KG1 (cell line): ENCODE data around the gene WWTR1.

Experiments used
- DNase-seq: peaks from one replicate; lab custom pipeline; 2025; lab: John Stamatoyannopoulos, UW

WWTR1 gene

GRCh38 chr3:149534082-149534481 lies 123.7 kb downstream of the WWTR1 start:
- no peak for DNase-seq

DNA sequence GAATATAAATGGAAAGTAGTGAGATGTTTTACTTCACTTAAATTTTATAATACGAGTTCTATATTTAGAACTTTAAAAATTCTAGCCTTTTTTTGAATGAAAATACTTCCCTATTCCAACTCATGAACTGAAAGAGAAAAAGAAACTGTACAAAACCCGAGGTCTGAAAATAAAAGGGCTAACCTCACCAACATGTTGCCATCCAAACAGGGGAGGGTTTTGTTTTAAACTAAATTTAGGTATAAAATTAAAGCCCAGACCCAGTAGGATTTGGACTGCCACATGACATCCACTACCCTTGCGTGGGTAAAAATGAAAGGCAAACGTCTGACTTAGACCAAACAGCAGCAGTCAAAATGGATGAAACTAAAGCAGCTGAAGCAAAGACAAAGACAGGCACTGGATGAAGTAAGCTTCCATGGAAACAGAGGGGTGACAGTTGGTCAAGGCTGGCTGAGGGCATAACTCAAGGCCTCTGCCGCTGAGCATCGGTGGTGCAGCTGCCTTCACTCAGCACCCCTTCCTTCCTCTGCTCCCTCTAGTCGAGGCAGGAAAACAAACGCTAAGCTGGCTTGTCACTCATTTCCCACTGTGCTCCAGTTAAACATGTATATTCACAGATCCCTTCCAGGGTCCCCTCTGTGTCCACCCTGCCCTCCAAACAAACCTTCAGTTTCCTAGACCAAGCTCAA lies 125.2 kb downstream of the WWTR1 start:
- DNase-seq = no peak

DNA sequence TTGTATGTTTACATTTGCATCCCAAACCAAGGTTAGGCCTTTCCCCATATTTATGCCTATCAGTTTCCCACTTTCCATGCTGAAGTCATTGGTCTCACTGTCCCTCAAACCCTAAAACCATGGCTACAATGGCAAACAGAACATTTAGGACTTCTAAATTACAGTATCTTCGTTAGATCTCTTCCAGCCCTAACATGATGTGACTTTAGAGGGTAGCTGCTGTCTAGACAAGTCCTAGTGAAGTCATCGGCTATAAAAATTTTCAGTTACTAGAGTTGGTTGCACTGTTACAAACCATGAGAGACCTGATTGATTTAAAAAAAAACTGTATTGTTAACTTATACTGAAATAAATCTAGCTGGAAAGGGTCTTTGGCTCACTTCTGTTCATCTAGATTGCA lies 128.7 kb downstream of the WWTR1 start:
- DNase-seq = no peak

GRCh38 chr3:149528340-149528650 lies 129.5 kb downstream of the WWTR1 start:
- DNase-seq = no peak

DNA sequence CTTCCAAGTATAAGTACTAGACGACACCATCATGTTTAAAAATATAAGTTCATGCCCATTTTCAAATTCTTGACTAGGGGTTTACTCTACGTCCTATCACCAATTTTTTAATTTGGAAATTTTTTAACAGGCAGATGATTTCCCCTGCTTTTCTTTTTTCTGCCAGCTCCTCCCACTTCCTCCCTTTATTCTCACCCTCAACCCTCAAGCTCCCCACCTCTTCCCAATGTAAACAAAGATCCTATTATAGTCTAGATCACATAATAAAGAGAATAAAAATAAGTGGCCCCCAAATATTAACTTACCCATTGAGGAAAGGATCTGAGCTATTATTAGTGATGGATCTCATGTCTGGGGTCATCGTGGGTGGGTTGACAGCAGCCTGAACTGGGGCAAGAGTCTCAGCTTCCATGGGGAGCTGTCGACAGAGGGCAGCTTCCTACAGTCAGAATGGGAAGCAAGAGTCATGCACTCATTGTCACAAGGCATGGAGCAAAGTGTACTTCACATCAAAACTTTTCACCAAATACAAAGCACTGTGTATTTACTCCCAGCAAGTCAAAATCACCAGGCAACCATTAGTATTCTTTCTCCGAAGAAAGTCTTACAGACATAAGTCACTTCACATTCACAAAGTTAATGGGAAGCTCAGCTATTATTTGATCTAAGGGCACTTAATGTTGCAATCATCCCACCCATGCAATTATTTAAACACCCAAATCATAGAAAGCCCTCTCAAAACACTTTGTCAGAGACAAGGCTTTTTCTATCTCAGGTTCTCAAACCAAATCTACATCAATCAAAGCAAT lies 130.1 kb downstream of the WWTR1 start:
- no peak for DNase-seq

DNA sequence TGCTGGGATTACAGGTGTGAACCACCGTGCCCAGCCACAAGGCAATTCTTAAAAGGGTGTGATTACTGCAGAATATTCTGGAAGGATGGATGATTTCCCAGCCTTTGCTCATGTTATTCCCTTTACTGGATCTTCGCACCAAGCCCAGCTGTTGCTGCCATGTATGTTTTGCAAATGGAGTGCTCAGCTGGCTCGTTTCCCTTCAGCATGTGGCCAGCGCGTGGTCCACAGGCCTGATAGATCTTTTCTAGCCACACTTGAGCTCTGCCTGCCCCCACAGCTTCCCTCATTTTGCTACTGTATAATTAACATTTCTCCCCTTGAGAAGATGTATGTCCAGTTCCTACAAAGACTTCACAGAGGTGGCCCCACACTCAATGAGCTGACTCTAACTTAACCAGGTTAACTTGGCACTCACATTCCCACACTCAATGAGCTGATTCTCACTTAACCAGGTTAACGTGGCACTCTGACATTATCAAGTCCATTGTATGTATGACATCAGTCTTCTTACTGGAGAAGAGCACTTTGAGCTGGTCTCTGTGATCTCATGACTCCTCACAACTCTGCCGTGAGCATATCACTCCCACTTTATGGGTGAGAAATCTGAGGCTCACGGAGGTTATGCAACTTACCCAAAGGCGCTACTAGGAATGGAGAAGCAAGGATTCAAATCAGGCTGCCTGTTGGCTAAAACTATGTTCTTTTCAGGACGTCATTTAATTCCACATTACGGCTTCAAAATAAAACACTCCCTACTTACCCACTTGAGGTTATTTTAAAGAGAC lies 134.1 kb downstream of the WWTR1 start:
- DNase-seq = no peak

- no peak for DNase-seq
Measured at GRCh38 chr3:149519912-149520311, 137.9 kb downstream of the WWTR1 start.

GRCh38 chr3:149516920-149517319 lies 140.9 kb downstream of the WWTR1 start:
- DNase-seq = no peak

- DNase-seq = no peak
Measured at GRCh38 chr3:149515249-149515648, 142.6 kb downstream of the WWTR1 start.

DNA sequence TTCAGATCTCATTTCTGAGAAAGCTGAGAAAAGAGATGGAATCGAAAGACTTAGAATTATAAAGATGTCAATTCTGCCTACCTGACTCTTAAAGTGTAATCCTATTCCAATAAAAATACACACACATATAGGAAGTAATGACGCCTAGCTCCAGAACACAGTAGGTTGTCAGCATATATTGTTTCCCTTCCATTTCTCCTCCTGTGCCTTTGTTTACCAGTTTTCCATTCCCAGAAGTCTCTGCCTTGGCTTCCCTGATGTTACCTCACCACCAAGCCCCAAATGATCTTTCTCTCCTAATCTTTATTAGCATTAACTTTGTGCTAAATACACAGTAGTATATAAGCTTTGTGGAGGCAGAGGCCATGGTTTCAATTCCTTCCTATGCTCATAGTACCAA lies 143.4 kb downstream of the WWTR1 start:
- DNase-seq = no peak

- peak; percentile 10 for DNase-seq
Measured at GRCh38 chr3:149512073-149512782, 145.6 kb downstream of the WWTR1 start.

GRCh38 chr3:149511040-149511626 lies 146.7 kb downstream of the WWTR1 start:
- DNase-seq = no peak

DNA sequence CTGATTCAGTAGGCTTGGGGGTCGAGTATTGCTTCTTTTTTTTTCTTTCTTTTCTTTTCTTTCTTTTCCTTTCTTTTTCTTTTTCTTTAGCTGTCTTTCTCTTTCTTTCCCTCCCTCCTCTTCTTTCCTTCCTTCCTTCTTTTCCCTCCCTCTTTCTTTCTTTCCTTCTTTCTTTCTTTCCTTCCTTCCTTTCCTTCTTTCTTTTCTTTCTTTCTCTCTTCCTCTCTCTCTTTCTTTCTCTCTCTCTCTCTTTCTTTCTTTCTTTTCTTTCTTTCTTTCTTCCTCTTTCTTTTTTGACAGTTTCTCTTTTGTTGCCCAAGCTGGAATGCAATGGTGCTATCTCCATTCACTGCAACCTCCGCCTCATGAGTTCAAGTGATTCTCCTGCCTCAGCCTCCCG lies 147.3 kb downstream of the WWTR1 start:
- DNase-seq = no peak

DNA sequence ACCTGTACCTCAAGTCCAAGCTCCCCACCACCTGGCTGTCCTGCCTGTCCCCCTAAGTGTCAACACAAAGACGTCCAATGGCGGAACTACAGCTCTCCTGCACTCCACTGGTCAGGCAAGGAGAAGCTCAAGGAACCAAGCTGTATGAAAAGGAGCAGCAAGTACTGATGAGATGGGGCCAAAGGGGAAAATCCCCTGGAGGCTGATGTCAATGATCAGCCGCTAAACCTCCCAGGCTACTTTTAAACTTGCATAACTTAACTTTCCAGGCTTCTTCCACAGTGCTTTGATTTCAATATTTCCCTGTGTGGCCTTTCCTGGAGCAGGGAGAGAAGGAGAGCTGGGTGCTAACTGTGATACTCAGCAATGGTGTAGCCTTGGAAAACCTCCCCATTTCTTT lies 148.3 kb downstream of the WWTR1 start:
- no peak for DNase-seq

DNA sequence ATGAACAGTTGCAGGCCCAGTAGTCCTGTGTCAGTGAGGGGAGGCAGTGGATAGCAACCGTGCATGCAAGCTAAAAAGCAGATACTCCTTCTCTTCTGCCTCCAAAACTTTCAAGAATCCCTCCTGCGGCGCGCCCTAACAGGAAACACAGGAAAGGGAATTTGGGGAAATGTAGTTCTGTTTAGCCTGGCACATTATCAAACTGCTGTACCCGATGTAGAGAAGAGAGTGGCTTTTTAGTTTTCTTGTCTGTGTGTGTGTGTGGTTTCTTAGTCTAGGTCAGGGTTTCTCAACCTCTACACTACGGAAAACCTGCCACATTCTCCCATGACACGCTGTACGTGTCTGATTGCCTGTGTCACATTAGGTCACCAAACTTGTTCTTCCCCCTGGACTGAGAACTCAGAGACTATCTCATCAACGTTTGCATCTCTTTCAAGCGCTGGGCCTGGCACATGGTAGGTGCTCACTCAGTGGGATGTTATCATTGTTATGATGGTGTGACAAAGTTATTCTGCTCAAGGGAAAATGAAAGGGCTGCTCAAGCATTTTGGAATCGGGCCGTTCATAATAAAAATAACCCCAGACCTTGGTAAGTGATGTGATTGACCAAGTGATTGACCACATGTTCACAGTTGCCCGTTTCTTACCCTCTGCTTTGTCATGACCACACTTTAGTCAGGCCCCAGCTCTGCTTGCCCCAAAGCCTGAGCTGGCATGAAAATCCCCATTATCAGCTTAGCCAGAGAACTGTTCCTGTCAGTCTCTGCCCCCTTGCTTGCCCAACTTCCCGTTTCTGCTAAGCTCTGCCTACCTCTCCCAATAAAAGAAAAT lies 150.1 kb downstream of the WWTR1 start:
- DNase-seq = no peak

DNA sequence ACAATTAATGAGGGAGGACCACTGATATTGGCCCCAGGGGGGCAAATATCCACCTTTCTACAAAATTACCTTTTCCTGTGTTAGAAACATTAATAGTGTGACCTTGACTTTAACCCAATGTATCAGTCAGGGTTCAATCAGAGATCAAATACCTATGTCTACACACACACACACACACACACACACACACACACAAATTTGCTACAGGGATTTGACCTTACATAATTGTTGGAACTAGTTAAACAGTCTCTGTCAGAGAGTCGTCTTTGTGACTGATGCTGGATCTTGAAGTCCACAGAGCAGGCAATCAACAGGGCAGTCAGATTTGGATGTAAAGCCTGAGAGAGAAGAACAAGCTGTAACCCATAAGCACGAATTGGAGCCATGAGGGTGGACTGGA lies 150.9 kb downstream of the WWTR1 start:
- no peak for DNase-seq

DNA sequence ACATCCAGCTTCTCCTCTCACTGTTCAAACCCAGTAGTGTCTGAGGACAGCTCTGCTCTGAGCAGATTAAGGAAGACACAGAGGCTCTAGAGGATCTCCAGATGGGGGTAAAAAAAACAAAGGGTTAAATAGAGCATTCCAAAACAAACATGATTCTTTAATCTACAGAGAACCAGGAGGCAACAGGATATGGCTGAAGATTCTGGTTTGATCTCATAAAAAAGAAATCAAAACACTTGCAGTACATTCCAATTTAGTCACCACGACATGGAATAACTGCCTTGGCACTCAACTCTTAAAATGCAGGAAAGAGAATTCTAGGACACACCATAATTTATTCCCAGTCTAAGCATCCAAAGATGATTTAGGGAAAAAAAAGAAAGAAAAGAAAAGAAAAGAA lies 151.3 kb downstream of the WWTR1 start:
- no peak for DNase-seq

DNA sequence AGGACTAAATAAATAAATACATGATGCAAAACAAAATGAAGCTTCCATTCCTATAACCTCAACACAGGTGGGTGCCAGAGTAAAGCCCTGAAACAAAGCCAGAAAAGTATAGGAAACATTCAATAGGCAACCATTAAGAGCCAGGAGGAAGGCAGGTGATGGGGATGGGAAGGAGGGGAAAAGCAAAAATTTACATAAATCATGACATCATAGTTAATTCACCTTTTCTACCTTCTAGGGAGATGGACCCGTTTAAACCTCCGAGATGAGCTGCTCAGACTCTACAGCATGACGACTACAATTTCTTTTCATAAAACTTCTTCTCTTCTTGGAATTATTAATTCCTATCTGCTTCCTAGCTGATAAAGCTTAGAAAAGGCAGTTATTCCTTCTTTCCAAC lies 155.4 kb downstream of the WWTR1 start:
- no peak for DNase-seq

GRCh38 chr3:149501524-149501923 lies 156.3 kb downstream of the WWTR1 start:
- no peak for DNase-seq

DNA sequence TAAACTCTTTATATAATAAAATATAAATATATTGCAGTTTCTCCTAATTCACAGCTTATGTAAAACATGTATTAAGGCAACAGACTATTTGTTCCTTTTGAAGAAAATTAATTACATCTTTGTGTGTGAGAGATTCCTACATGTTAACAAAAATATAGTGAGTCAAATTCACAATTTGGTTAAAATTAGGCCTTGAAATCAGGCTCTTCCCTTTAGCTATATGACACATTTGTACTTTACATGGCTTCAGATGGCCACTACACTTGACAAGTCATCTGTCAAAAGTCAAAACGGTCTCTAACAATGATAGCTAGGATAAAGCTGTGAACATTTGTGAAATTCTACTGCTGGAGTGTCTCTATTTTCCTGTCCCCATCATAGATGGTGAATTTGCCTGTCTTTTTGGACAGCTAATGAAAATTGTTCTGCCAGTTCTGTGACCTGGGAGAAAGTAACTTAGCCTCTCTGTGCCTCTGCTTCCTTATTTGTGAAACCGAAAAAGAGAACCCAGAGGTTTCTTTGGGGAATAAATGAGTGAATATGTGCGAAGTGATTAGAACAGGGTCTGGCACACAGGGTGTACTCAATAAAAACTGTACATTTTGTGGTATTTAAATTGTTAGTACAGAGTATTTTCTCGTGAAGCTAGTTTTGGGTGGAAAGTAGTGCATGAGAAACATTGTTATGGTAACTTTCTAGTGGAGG lies 159.7 kb downstream of the WWTR1 start:
- DNase-seq = no peak
